Stimulated activated CD4-positive, alpha-beta T cell treated with anti-CD3 and anti-CD28 coated beads, Interleukin-1b, Interleukin-23, amount 100 ng/mL, for 1 hour (primary cell): ENCODE measurements around the gene GPATCH2L.

Source experiments
- DNase-seq, 2 donors: peaks; one replicate each; pipeline ENCODE4 v3.0.0-alpha.2; 2020; ENCODE audit warnings: low read depth in 2 of 2

The GPATCH2L gene

GRCh38 chr14:76256545-76256944 lies 104.8 kb downstream of the GPATCH2L start:
- DNase-seq, result no peak

GRCh38 chr14:76257111-76257803 lies 105.5 kb downstream of the GPATCH2L start:
- DNase-seq, result no peak

- DNase-seq, result no peak
Measured at GRCh38 chr14:76257842-76258397, 106.2 kb downstream of the GPATCH2L start.

- no peak for DNase-seq
Measured at GRCh38 chr14:76259029-76259735, 107.5 kb downstream of the GPATCH2L start.

GRCh38 chr14:76260749-76261148 lies 109.0 kb downstream of the GPATCH2L start:
- no peak for DNase-seq

GRCh38 chr14:76261371-76261811 lies 109.7 kb downstream of the GPATCH2L start:
- DNase-seq, result no peak

GRCh38 chr14:76262641-76263040 lies 110.9 kb downstream of the GPATCH2L start:
- no peak for DNase-seq
